Naive thymus-derived CD4-positive, alpha-beta T cell (primary cell): ENCODE results near the gene DHCR24. TPM values are rescaled to one million over a fixed set of nuclear protein-coding genes. Genes with fewer than 3 reads are reported as not detected.
A peak's percentile ranks its signal among the peaks of the same experiment; 100 is the strongest.

ENCODE experiments used
- ATAC-seq: fragments of 150-1000 bp; cut with Tn5 transposase; 2 replicates; pipeline ENCODE4 v1.10.0; 2021; ENCODE audit warnings: mild to moderate bottlenecking, moderate library complexity
- CTCF ChIA-PET: fragments of 350-600 bp; sonication (Branson Sonifier 250); formaldehyde crosslinking; loops from one replicate; lab custom pipeline; 2021; ENCODE audit warnings: antibody characterized with exemption; lab: Charles Lee
- POLR2A ChIA-PET: fragments of 350-600 bp; sonication (Branson Sonifier 250); formaldehyde crosslinking; loops from one replicate; lab custom pipeline; 2021; ENCODE audit warnings: antibody characterized with exemption, inconsistent platforms; lab: Charles Lee
- DNase-seq, 9 donors: peaks; one replicate each; pipeline versions ENCODE4 v3.0.0 to v3.0.0-alpha.2; 2020 to 2022; ENCODE audit warnings: mixed read lengths in 1 of 9
- H3K27ac ChIP-seq: one replicate; pipeline ENCODE4 v1.7.0; 2013; ENCODE audit warnings: mild to moderate bottlenecking, low read depth, low read length, moderate library complexity
- H3K27me3 ChIP-seq, 2 donors: one replicate each; pipeline ENCODE4 v1.7.0; 2013; ENCODE audit warnings: low read length in 2 of 2, mild to moderate bottlenecking in 2 of 2, moderate library complexity in 2 of 2; ENCODE audit not compliant: control insufficient read depth in 2 of 2, insufficient read depth in 2 of 2
- H3K36me3 ChIP-seq, 3 experiments: 1 replicate in 2 of 3; 2 replicates in 1 of 3; pipeline ENCODE4 v1.7.0; 2013; ENCODE audit warnings: low read length in 3 of 3, mild to moderate bottlenecking in 3 of 3, moderate library complexity in 1 of 3; ENCODE audit not compliant: insufficient read depth in 3 of 3, control insufficient read depth in 2 of 3
- H3K4me1 ChIP-seq, 2 donors: one replicate each; pipeline ENCODE4 v1.7.0; 2013; ENCODE audit warnings: low read length in 2 of 2, mild to moderate bottlenecking in 2 of 2, moderate library complexity in 1 of 2; ENCODE audit not compliant: control insufficient read depth in 2 of 2, insufficient read depth in 2 of 2
- H3K4me3 ChIP-seq: 2 replicates; pipeline ENCODE4 v1.7.0; 2013; ENCODE audit warnings: mild to moderate bottlenecking, low read length
- H3K9me3 ChIP-seq, 3 experiments: 1 replicate in 2 of 3; 2 replicates in 1 of 3; pipeline ENCODE4 v1.7.0; 2013; ENCODE audit warnings: low read length in 3 of 3; ENCODE audit not compliant: control insufficient read depth in 2 of 3
- H3K27ac Mint-ChIP-seq, 9 donors: one replicate each; pipeline ENCODE4 v1.8.0; 2020 to 2022; ENCODE audit warnings: mixed read lengths in 9 of 9, mild to moderate bottlenecking in 8 of 9, moderate library complexity in 5 of 9, inconsistent platforms in 2 of 9
- H3K27me3 Mint-ChIP-seq, 5 donors: one replicate each; pipeline ENCODE4 v1.8.0; 2021 to 2022; ENCODE audit warnings: mixed read lengths in 5 of 5, mild to moderate bottlenecking in 1 of 5
- H3K36me3 Mint-ChIP-seq, 5 donors: one replicate each; pipeline ENCODE4 v1.8.0; 2020 to 2022; ENCODE audit warnings: mixed read lengths in 5 of 5, mild to moderate bottlenecking in 3 of 5, inconsistent platforms in 1 of 5
- H3K4me1 Mint-ChIP-seq, 7 donors: one replicate each; pipeline ENCODE4 v1.8.0; 2020 to 2022; ENCODE audit warnings: mixed read lengths in 7 of 7, mild to moderate bottlenecking in 3 of 7, inconsistent platforms in 1 of 7
- H3K4me3 Mint-ChIP-seq, 10 donors: one replicate each; pipeline ENCODE4 v1.8.0; 2020 to 2022; ENCODE audit warnings: mild to moderate bottlenecking in 10 of 10, mixed read lengths in 10 of 10, moderate library complexity in 6 of 10, inconsistent platforms in 2 of 10
- H3K9me3 Mint-ChIP-seq, 11 donors: one replicate each; pipeline ENCODE4 v1.8.0; 2020 to 2022; ENCODE audit warnings: mixed read lengths in 11 of 11, mild to moderate bottlenecking in 4 of 11, inconsistent platforms in 1 of 11, moderate library complexity in 1 of 11
- intact Hi-C, 2 donors: fragments of 100-400 bp; cut with micrococcal nuclease; formaldehyde crosslinking; loops; one replicate each; pipeline ENCODE4 v1.15.1; 2023
- polyA plus RNA-seq, 2 donors: library from polyadenylated mRNA; unstranded; fragments of 300-500 nt; fragmentation: Illumina TruSeq; gene quantifications; one replicate each; pipeline ENCODE4 v1.2.3, GENCODE V29; 2021
- total RNA-seq, 6 experiments: library from RNA in 5 of 6; stranded (reverse) in 5 of 6; gene quantifications; 1 replicate in 5 of 6; 2 replicates in 1 of 6; pipeline ENCODE4 v1.2.3 and lab custom pipeline; 2021 to 2026

The DHCR24 gene
- total and polyA plus RNA-seq, 7 experiments from 2014 or later, result 2.7 to 103 (median 8.3) TPM

DNA sequence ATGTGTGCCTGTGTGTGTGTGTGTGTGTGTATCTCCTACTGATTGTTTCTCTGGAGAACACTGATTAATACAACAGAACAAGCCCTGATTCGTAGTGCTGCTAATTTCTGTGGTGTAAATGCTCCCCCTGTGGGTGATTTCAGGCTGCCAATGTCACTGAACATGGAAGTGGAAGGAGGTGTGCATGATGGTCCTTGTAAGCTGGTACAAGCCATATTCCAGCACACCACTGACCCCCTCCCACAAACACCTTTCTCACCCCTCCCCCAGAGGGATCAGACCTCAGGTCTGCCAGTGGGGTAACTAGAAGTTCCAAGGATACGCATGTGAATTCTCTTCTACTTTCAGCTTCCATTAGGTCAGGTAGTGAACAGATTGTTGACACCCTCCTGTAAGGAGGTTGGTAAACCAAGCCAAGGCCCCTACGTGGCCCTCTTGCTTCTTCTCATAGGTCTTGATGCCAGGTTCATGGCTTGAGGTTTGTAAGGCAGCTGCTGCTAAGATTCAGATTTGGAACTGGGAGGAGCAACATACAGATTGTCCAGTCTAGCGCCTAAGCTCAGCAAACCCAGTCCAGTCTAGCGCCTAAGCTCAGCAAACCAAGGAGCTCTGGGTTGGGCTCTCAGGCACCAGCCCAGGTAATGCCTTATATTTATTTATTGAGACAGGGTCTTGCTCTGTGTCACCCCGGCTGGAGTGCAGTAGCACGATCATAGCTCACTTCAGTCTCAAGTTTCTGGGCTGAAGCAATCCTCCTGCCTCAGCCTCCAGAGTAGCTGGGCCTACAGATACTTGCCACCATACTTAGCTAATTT is 38.7 kb downstream of the DHCR24 start:
- no peaks in the 10 kb centered on the region for H3K4me1 ChIP-seq
- H3K4me3 Mint-ChIP-seq, result no peak overlapping the region
- H3K4me1 Mint-ChIP-seq, result no peaks in the 10 kb centered on the region
- no peak overlapping the region for H3K27ac ChIP-seq
- peaks cover 0 to 35% (median 0%) of the 10 kb centered on the region in 3 experiments for H3K36me3 ChIP-seq
- ChIA-PET POLR2A (no interaction called here), CTCF (no interaction called here)
- H3K27me3 ChIP-seq, result no peaks in the 10 kb centered on the region
- H3K27me3 Mint-ChIP-seq, result no peaks in the 10 kb centered on the region
- H3K9me3 Mint-ChIP-seq, result peaks cover 0 to 3% (median 0%) of the 10 kb centered on the region in 11 donors
- H3K36me3 Mint-ChIP-seq, result peaks cover 0 to 48% (median 10%) of the 10 kb centered on the region in 5 donors
- no peaks in the 10 kb centered on the region for H3K9me3 ChIP-seq
- intact Hi-C loops, result no loop called here
- ATAC-seq (no peak), DNase-seq (no peak)
- no peak overlapping the region for H3K4me3 ChIP-seq
- H3K27ac Mint-ChIP-seq, result peak overlapping the region in 1 of 9 donors; percentile 33

DNA sequence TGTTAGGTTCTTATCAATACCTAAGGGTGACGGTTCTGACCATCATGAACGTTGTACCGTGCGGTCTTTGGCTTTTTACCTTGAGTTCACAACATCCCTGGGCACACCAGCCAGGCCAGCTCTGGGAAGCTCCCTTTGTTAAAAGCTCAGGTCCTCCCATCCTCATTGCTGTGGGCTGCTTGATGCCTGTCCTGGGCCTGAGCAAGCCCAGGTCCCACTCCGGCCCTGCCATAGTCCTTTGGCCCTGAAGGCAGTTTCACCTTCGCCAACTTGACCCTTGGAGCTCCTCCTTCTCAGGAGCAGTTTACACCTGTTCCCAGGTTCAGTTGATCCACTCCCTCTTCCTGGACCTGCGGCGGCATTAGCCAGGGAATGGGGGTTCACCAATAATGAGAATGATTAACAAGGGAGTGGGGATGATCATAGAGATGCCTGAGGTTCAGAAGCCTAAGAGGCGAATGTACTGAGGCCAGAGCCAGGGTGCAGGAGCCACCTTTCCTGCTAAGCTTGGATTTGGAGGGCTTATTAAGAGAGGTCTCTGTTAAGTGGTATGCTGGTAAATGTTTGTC is 40.2 kb downstream of the DHCR24 start:
- no peak overlapping the region for H3K27ac Mint-ChIP-seq
- intact Hi-C loops, result no loop called here
- CTCF ChIA-PET, result no interaction called here

DNA sequence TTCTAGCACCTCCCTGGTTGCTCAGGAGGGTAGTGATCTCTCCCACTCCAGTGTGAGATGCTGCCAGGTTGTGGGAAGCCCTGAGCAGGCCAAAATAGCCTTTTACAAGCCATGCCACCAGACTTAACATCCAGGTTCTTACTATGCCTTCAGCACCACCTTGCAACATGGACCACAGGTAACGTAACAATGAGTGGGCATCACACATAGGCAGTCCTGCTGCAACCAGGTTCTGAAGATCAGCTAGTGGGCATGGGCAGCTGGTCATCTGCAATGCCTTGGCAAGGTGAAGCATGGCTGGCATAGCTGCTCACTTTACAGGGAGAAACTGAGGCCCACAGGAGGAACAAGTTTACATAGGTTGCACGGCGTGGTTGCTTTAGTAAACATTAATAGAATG is 40.7 kb downstream of the DHCR24 start:
- ChIA-PET CTCF (no interaction called here), POLR2A (no interaction called here)
- Histone ChIP-seq H3K27me3 (no peaks in the 10 kb centered on the region), H3K36me3 (peaks cover 0 to 14% (median 0%) of the 10 kb centered on the region in 3 experiments), H3K9me3 (no peaks in the 10 kb centered on the region), H3K4me3 (no peak overlapping the region), H3K4me1 (no peaks in the 10 kb centered on the region), H3K27ac (no peak overlapping the region)
- H3K4me3 Mint-ChIP-seq, result no peak overlapping the region
- peaks cover 0 to 32% (median 10%) of the 10 kb centered on the region in 5 donors for H3K36me3 Mint-ChIP-seq
- no peak overlapping the region for H3K27ac Mint-ChIP-seq
- no peak for ATAC-seq
- no peaks in the 10 kb centered on the region for H3K4me1 Mint-ChIP-seq
- peaks cover 0 to 3% (median 0%) of the 10 kb centered on the region in 11 donors for H3K9me3 Mint-ChIP-seq
- intact Hi-C loops, result no loop called here
- DNase-seq, result no peak
- H3K27me3 Mint-ChIP-seq, result no peaks in the 10 kb centered on the region

More for the DNA sequence above, 40.2 kb downstream of the DHCR24 start:
- Histone ChIP-seq H3K9me3 (no peaks in the 10 kb centered on the region), H3K4me1 (no peaks in the 10 kb centered on the region), H3K27ac (no peak overlapping the region), H3K4me3 (no peak overlapping the region), H3K27me3 (no peaks in the 10 kb centered on the region), H3K36me3 (peaks cover 0 to 19% (median 0%) of the 10 kb centered on the region in 3 experiments)
- peaks cover 0 to 3% (median 0%) of the 10 kb centered on the region in 11 donors for H3K9me3 Mint-ChIP-seq
- no peak overlapping the region for H3K4me3 Mint-ChIP-seq
- H3K27me3 Mint-ChIP-seq, result no peaks in the 10 kb centered on the region
- ATAC-seq (no peak), DNase-seq (no peak)
- H3K4me1 Mint-ChIP-seq, result no peaks in the 10 kb centered on the region
- peaks cover 0 to 36% (median 10%) of the 10 kb centered on the region in 5 donors for H3K36me3 Mint-ChIP-seq
- POLR2A ChIA-PET, result no interaction called here

DNA sequence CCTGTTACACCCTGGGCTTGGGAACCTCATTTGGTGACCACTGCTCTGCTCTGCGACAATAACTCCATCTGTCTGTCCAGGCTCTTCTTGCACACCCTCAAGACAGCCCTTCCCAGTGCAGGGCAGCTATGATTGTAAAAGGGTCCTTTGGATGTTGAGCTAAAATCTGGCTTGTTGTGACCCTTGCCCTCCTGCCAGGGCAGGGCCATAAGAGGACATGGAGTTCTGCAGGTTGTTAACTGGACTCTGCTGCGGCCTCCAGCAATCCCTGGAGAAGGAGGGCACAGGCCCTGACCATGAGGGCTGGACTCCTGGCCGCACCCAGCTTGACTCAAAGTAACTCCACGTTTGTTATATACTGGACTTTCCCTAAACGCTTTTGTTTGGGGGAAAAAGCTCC is 41.2 kb downstream of the DHCR24 start:
- DNase-seq (no peak), ATAC-seq (no peak)
- no peak overlapping the region for H3K27ac Mint-ChIP-seq
- peaks cover 0 to 3% (median 0%) of the 10 kb centered on the region in 11 donors for H3K9me3 Mint-ChIP-seq
- H3K4me1 Mint-ChIP-seq, result no peaks in the 10 kb centered on the region
- Histone ChIP-seq H3K4me1 (no peaks in the 10 kb centered on the region), H3K27ac (no peak overlapping the region), H3K4me3 (no peak overlapping the region), H3K36me3 (peaks cover 0 to 9% (median 0%) of the 10 kb centered on the region in 3 experiments), H3K9me3 (no peaks in the 10 kb centered on the region), H3K27me3 (no peaks in the 10 kb centered on the region)
- H3K36me3 Mint-ChIP-seq, result peaks cover 0 to 29% (median 7%) of the 10 kb centered on the region in 5 donors
- no peak overlapping the region for H3K4me3 Mint-ChIP-seq
- ChIA-PET CTCF (no interaction called here), POLR2A (no interaction called here)
- intact Hi-C loops, result no loop called here
- no peaks in the 10 kb centered on the region for H3K27me3 Mint-ChIP-seq

DNA sequence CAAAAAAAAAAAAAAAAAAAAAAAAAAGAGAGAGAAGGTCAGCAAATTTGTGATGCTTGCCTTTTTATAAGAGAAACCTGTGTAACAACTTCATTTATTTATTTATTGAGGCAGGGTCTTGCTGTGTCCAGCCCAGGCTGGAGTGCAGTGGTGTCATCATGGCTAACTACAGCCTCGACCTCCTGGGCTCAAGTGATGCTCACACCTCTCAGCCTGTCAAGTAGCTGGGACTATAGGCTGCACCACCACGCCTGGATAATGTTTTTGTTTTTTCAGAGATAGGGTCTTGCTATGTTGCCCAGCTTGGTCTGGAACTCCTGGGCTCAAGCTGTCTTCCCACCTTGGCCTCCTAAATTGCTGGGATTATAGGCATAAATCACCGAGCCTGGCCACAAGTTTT is 42.4 kb downstream of the DHCR24 start:
- intact Hi-C loops, result no loop called here
- Histone ChIP-seq H3K27me3 (no peaks in the 10 kb centered on the region), H3K9me3 (no peaks in the 10 kb centered on the region), H3K36me3 (no peaks in the 10 kb centered on the region), H3K4me3 (no peak overlapping the region), H3K4me1 (no peaks in the 10 kb centered on the region), H3K27ac (no peak overlapping the region)
- ATAC-seq (no peak), DNase-seq (no peak)
- Mint-ChIP-seq H3K9me3 (peaks cover 0 to 3% (median 0%) of the 10 kb centered on the region in 11 donors), H3K36me3 (peaks cover 0 to 17% (median 4%) of the 10 kb centered on the region in 5 donors), H3K4me1 (no peaks in the 10 kb centered on the region), H3K4me3 (no peak overlapping the region), H3K27me3 (no peaks in the 10 kb centered on the region), H3K27ac (no peak overlapping the region)
- POLR2A ChIA-PET, result no interaction called here
- CTCF ChIA-PET, result no interaction called here

DNA sequence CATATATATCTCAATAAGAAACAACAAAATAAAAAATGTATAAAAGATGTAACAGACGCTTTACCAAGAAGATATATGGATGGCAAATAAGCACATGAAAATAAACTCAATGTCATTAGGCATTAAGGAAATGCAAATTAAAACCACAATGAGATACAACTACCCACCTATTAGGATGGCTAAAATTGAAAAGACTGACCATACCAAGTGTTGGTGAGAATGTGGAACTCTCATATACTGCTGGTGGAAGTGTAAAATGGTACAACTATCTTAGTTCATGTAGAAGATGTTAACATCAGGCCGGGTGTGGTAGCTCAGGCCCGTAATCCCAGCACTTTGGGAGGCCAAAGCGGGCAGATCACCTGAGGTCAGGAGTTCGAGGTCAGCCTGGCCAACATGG is 43.5 kb downstream of the DHCR24 start:
- ATAC-seq (no peak), DNase-seq (no peak)
- H3K27ac ChIP-seq, result no peak overlapping the region
- H3K4me3 ChIP-seq, result no peak overlapping the region
- H3K27me3 ChIP-seq, result no peaks in the 10 kb centered on the region
- H3K4me1 ChIP-seq, result no peaks in the 10 kb centered on the region
- H3K27ac Mint-ChIP-seq, result no peak overlapping the region
- ChIA-PET POLR2A (no interaction called here), CTCF (no interaction called here)
- H3K36me3 Mint-ChIP-seq, result peaks cover 0 to 6% (median 4%) of the 10 kb centered on the region in 5 donors
- no peaks in the 10 kb centered on the region for H3K9me3 ChIP-seq
- H3K36me3 ChIP-seq, result no peaks in the 10 kb centered on the region
- no peaks in the 10 kb centered on the region for H3K4me1 Mint-ChIP-seq
- intact Hi-C loops, result no loop called here
- H3K27me3 Mint-ChIP-seq, result no peaks in the 10 kb centered on the region
- H3K9me3 Mint-ChIP-seq, result peaks cover 0 to 3% (median 0%) of the 10 kb centered on the region in 11 donors
- no peak overlapping the region for H3K4me3 Mint-ChIP-seq
